ENCODE results near the gene NDUFA11.

NDUFA11 gene

DNA sequence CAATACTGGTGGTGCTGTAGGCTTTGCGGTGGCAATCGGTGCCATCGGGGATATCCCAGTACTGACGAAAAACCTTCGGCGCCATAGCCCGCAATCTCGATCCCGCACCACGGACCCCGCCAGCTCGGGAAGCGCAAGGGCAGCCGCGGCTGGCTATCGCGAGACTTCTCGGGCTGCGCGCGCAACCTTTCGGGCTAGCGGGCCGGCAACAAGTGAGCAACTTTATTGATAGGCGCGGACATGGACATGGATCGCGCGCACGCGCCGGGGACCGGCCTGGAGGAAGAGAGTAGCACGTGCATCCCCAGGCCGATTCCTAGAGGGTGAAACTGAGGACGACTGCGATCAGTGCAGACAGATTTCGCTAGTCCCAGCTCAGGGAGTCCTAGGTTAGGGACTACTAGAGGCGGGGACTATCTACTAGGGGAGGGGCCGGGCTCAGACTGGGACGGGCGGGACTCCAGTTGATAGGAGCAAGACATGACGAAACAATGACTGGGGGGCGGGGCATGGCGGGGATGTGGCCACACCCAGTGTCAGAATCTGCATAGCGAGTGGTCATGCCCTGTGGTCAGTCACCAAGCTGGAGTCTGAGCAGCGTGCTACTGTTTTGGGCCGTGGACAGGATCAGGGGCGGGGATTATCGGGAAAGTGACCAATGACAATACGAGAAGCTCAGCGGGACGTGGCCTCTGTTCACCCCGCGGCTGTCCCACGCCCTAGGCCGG, at the start of gene NDUFA11:
TSS of gene NDUFA11 (minus strand) at position 167 of the 728 bp plus-strand sequence. CDS start at position 85, 82 bp downstream.
- peak; percentile 92 to 98 for DNase-seq

DNA sequence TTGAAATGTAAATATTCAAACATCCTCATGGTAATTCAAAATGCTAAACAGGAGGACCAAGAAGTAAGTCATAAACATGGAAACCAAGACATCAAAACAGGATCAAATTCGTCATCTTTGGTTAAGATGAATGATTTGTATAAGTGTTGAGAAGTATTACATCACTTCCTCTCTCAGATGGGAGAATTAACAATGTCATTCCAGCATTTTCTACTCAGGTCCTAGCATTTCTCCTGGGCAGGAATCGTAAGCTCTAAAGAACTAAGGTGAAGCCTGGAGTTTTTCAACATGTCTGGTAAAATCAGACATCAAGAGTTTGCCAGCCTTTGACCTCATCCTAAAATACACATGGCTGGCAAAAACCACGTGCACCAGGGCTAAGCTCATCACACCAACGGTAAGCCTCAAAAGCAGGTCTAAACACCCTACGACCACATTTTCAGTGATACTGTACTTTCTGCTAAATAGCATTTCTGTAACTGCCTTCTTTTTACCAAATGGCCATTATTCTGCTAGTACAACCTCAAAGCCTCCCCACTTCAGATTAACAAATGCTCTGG, 49.5 kb upstream of the NDUFA11 start:
- peak in 1 of 2 donors; percentile 29 for DNase-seq

- no peak for DNase-seq
These were observed 48.8 kb upstream of the NDUFA11 start for GRCh38 chr19:5952193-5953029.

DNA sequence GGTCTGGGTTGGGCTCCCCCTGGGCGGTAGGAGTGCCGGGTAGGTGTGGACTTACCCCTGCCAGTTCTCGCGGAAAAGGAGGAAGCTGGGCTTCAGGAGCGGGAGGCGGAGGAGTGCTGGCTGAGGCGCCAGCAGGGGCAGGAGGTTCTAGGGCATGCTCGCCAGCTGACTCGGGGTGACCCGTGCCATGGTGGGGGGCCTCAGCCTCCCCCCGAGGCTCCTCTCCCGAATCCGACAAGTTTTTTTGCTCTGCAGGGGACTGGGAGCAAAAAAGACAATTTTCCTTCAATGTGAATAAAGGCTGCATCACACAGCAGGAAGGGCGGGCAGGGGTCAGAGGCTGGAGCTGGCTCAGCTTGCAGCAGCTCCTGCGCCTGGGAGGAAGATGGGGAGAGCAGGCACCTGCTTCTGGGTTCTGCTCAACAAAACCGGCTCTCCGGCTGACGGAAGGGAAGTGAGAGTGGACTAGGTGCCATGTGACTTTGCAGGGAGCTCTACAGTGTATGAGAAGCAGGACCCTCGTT, 47.8 kb upstream of the NDUFA11 start:
- peak; percentile 39 to 40 for DNase-seq

- DNase-seq = no peak
These were observed 47.2 kb upstream of the NDUFA11 start for GRCh38 chr19:5950741-5951140.

GRCh38 chr19:5949792-5950305, 46.3 kb upstream of the NDUFA11 start:
- no peak for DNase-seq

DNA sequence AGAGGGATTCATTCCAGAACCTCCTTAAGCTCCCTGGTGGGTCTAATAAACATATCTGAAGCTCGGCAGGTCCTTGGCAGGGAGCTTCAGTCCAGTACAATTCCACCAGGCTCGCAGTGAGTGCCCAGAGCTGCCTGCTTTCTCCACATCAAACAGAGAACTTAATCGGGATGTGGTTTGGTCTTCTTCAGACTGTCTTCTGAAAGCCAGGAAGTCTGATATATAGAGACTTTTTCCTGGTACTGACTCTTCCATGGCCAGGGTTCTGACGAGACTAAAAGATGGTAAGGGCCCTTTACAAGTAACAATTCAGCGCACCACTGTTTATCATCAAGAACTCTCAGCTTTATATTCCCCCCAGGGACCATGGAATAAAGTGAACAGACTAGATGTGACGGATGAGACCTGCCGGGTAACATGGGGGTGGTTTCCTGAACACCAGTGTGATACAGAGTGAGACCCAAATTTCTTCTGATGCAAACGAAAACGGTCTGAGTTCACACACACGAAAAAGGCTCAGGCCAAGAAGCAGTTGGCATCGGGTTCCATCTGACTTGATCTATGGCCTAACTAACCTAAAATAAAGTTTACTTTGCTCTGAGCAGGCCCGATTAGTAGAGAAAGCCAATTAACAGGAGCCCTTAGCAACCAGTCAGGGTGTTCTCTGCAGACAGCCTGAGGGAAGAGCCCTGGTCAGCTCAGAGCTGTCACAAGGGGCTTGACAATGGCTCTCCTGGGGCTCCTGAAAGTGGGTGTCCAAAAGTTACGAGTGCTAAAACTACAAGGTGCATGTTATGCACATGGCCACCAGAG, 45.4 kb upstream of the NDUFA11 start:
- DNase-seq = no peak

GRCh38 chr19:5947435-5947834, 43.8 kb upstream of the NDUFA11 start:
- DNase-seq = peak; percentile 83 to 91

- DNase-seq = peak; percentile 9 to 57
These were observed 40.0 kb upstream of the NDUFA11 start for GRCh38 chr19:5943623-5944022.

- DNase-seq = no peak
These were observed 39.5 kb upstream of the NDUFA11 start for GRCh38 chr19:5943045-5943444.

DNA sequence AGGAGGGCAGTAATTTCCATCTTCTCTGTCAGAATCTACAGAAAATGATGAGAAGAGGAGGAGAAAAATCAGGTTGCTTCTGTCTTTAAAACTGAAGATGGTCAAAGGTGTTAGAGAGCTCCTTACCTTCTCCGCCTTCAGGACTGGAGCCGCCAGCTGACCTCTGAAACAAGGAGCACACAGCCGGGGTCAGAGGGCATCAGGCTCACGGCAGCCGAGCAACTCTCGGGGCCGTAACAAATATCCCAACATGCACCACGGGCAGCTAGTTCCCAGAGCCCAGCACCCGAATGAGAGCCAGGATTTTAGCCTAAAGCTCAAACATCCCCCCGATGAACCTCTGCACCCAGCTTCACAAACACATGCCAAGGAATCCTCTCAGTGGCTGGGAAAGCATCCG, 38.1 kb upstream of the NDUFA11 start:
- DNase-seq = no peak

GRCh38 chr19:5940260-5941208, 36.9 kb upstream of the NDUFA11 start:
- no peak for DNase-seq

- no peak for DNase-seq
These were observed 34.0 kb upstream of the NDUFA11 start for GRCh38 chr19:5937550-5937949.

GRCh38 chr19:5936292-5936592, 32.7 kb upstream of the NDUFA11 start:
- DNase-seq = no peak

DNA sequence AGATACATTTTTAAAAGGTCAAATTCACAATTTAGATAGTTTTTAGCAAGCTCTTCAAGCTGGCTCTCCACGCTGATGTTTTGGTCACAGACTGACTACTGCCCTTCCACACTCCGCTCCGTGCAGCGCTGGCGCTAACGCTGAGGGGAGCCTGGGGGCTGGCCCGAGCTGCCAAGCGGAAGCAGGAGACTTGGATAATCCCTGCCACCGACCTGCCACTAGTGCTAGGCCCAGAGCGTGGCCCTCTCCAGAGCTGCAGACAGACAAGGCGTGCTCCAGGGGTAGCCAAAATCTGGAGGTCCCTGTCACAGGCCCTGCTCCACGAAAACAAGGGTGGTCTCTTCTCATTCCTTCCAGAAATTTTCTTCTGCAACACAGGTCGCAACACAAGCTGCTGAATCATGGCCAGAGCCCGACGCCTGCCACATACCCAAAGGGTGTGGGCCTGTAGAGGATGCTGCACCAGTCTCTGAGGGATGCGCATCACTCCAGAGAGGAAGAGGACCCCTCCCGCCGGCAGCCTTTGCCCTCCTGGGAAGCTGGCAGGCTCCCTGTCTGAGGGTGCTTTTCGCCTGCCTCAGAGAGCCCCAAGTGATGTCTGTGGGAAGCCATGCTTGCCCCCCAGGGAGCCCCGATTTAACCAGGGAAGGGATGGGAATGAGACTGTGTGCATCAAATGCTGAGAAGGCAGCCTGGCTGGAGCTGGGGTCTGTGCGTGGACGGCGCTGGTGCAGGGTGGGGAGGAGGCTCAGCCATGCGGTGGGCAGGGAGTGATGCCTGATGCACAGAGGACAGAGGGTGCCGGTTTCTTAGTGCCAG, 32.1 kb upstream of the NDUFA11 start:
- no peak for DNase-seq

GRCh38 chr19:5934774-5935472, 31.3 kb upstream of the NDUFA11 start:
- DNase-seq = no peak

DNA sequence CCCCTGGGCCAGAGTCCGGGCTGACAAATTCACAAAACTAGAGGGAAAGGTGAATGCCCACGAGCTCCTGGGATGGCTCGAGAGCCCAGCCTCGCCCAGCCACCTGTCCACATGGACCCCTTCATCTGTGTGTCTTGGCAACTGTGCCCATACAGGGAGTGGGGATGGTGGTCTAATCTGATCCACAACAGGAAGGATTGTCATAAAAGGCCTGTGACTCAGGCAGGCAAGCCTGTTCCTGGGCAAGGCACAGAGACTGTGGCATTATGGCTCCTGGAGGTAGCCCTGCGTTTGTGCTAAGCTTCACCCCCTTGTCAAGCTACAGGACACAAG, 30.4 kb upstream of the NDUFA11 start:
- no peak for DNase-seq

DNA sequence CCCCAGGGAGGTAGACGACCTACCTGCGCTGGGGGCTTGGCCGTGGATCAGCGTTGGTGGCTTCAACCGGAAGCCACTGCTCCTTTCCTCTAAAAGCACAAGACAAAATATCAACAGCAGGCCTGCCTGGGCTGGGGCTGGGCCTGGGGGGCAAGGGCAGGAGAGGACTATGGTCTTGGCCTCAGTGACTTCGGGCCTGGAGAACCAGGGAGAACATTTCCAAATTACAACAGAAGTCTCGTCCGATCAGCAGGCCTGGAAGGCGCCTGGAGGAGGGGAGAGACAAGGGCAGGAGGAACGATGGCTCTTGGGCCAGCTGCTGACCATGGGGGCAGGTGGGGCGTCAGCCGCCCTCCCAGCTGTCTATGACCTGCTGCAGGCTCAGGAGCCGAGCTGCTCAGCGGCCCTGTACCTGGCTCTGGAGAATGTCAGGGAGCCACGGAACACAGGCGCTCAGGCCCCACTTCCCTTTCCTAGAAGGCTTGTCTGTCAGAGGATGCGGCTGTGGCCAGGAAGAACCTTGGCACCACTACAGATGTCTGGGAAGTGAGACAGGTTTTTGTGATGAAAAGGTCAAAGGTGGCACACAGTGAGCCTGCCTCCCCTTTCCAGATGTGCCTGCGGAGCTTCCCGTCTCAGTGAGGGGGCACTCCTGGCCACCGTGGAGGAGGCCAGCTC, 29.9 kb upstream of the NDUFA11 start:
- DNase-seq = no peak

GRCh38 chr19:5932609-5933262, 29.1 kb upstream of the NDUFA11 start:
- no peak for DNase-seq
